H9 (cell line): Measurements from ENCODE around the gene UCP3. TPM values are rescaled to one million over a fixed set of nuclear protein-coding genes. Genes with fewer than 3 reads are reported as not detected.

ENCODE experiments used
- DNase-seq: peaks from one replicate; pipeline ENCODE4 v3.0.0-alpha.2; 2017
- H2AFZ ChIP-seq: one replicate; pipeline ENCODE4 v1.6.1; 2013; ENCODE audit warnings: mild to moderate bottlenecking, low read length, control low read depth, moderate library complexity
- H2AK5ac ChIP-seq: 2 replicates; pipeline ENCODE4 v1.6.1; 2013; ENCODE audit warnings: low read length, control low read depth, mixed read lengths; ENCODE audit not compliant: insufficient read length
- H2BK120ac ChIP-seq: one replicate; pipeline ENCODE4 v1.6.1; 2013; ENCODE audit warnings: low read depth, mild to moderate bottlenecking, low read length, control low read depth, inconsistent platforms; ENCODE audit not compliant: poor library complexity, severe bottlenecking
- H2BK12ac ChIP-seq: 2 replicates; pipeline ENCODE4 v1.6.1; 2013; ENCODE audit warnings: low read length, control low read depth, mixed read lengths, low read depth; ENCODE audit not compliant: insufficient read length
- H2BK15ac ChIP-seq: 2 replicates; pipeline ENCODE4 v1.6.1; 2013; ENCODE audit warnings: low read depth, low read length, control low read depth
- H2BK20ac ChIP-seq: one replicate; pipeline ENCODE4 v1.6.1; 2013; ENCODE audit warnings: low read depth, mild to moderate bottlenecking, low read length, control low read depth, inconsistent platforms; ENCODE audit not compliant: poor library complexity, severe bottlenecking
- H2BK5ac ChIP-seq: 2 replicates; pipeline ENCODE4 v1.6.1; 2013; ENCODE audit warnings: low read length, control low read depth, mixed read lengths; ENCODE audit not compliant: insufficient read length
- H3K14ac ChIP-seq: 2 replicates; pipeline ENCODE4 v1.6.1; 2013; ENCODE audit warnings: low read length, control low read depth; ENCODE audit not compliant: insufficient read depth
- H3K18ac ChIP-seq: 2 replicates; pipeline ENCODE4 v1.6.1; 2013; ENCODE audit warnings: low read depth, mild to moderate bottlenecking, mixed read lengths, low read length, control low read depth; ENCODE audit not compliant: insufficient read length
- H3K23ac ChIP-seq: 2 replicates; pipeline ENCODE4 v1.6.1; 2013; ENCODE audit warnings: low read length, control low read depth, mixed read lengths, low read depth; ENCODE audit not compliant: insufficient read length
- H3K23me2 ChIP-seq: 2 replicates; pipeline ENCODE4 v1.6.1; 2013; ENCODE audit warnings: low read depth, mild to moderate bottlenecking, mixed read lengths, low read length, control low read depth; ENCODE audit not compliant: insufficient read length, poor library complexity, severe bottlenecking
- H3K27ac ChIP-seq: 2 replicates; pipeline ENCODE4 v1.5.1; 2013; ENCODE audit warnings: low read length, control low read depth, mixed read lengths, low read depth; ENCODE audit not compliant: insufficient read length
- H3K27me3 ChIP-seq: 2 replicates; pipeline ENCODE4 v1.6.1; 2013; ENCODE audit warnings: low read length, control low read depth, inconsistent platforms; ENCODE audit not compliant: insufficient read depth
- H3K4ac ChIP-seq: 2 replicates; pipeline ENCODE4 v1.6.1; 2013; ENCODE audit warnings: low read depth, mild to moderate bottlenecking, control low read depth, inconsistent platforms, low read length, moderate library complexity
- H3K4me1 ChIP-seq: 2 replicates; pipeline ENCODE4 v1.6.1; 2013; ENCODE audit warnings: low read length, control low read depth, inconsistent platforms; ENCODE audit not compliant: insufficient read depth
- H3K4me2 ChIP-seq: 2 replicates; pipeline ENCODE4 v1.6.1; 2013; ENCODE audit warnings: low read length, control low read depth, mixed read lengths; ENCODE audit not compliant: insufficient read length, insufficient read depth
- H3K56ac ChIP-seq: 2 replicates; pipeline ENCODE4 v1.6.1; 2013; ENCODE audit warnings: low read depth, mild to moderate bottlenecking, mixed read lengths, low read length, control low read depth; ENCODE audit not compliant: insufficient read length
- H3K79me1 ChIP-seq: 2 replicates; pipeline ENCODE4 v1.6.1; 2013; ENCODE audit warnings: low read depth, mild to moderate bottlenecking, moderate library complexity, low read length, control low read depth, inconsistent platforms; ENCODE audit not compliant: insufficient read depth, poor library complexity, severe bottlenecking
- H3K79me2 ChIP-seq: 2 replicates; pipeline ENCODE4 v1.6.1; 2013; ENCODE audit warnings: low read length, control low read depth, inconsistent platforms; ENCODE audit not compliant: insufficient read depth
- H3K9ac ChIP-seq: 2 replicates; pipeline ENCODE4 v1.6.1; 2013; ENCODE audit warnings: low read length, control low read depth, mixed read lengths; ENCODE audit not compliant: insufficient read length; ENCODE audit errors: extremely low read depth
- H3K9me3 ChIP-seq: one replicate; pipeline ENCODE4 v1.6.1; 2013; ENCODE audit warnings: low read depth, low read length, inconsistent platforms; ENCODE audit not compliant: control insufficient read depth
- H3T11ph ChIP-seq: one replicate; pipeline ENCODE4 v1.6.1; 2013; ENCODE audit warnings: mild to moderate bottlenecking, low read length, control low read depth, inconsistent platforms
- H4K20me1 ChIP-seq: one replicate; pipeline ENCODE4 v1.6.1; 2013; ENCODE audit not compliant: control insufficient read depth, insufficient read length, insufficient read depth
- H4K5ac ChIP-seq: 2 replicates; pipeline ENCODE4 v1.6.1; 2013; ENCODE audit warnings: low read depth, mild to moderate bottlenecking, mixed read lengths, low read length, control low read depth; ENCODE audit not compliant: insufficient read length
- H4K8ac ChIP-seq: replicated peaks from 2 replicates; pipeline ENCODE4 v1.6.1; 2013; ENCODE audit warnings: low read length, control low read depth, mixed read lengths, low read depth; ENCODE audit not compliant: insufficient read length
- H4K91ac ChIP-seq: 2 replicates; pipeline ENCODE4 v1.6.1; 2013; ENCODE audit warnings: low read depth, mild to moderate bottlenecking, moderate library complexity, mixed read lengths, low read length, control low read depth; ENCODE audit not compliant: insufficient read length
- H3K27ac Mint-ChIP-seq, 3 experiments: 2 replicates in 2 of 3; 3 replicates in 1 of 3; pipeline ENCODE4 v1.8.0; 2020 to 2021; ENCODE audit warnings: mixed read lengths in 3 of 3, mild to moderate bottlenecking in 1 of 3, moderate library complexity in 1 of 3
- H3K27me3 Mint-ChIP-seq: 2 replicates; pipeline ENCODE4 v1.8.0; 2021; ENCODE audit warnings: low read depth, mild to moderate bottlenecking, moderate library complexity, mixed read lengths
- H3K36me3 Mint-ChIP-seq, 3 experiments: 2 replicates in 2 of 3; 3 replicates in 1 of 3; pipeline ENCODE4 v1.8.0; 2020 to 2021; ENCODE audit warnings: low read depth in 3 of 3, mixed read lengths in 3 of 3; ENCODE audit not compliant: insufficient read depth in 1 of 3
- H3K4me1 Mint-ChIP-seq, 2 experiments: 2 replicates each; pipeline ENCODE4 v1.8.0; 2020; ENCODE audit warnings: mixed read lengths in 2 of 2
- H3K4me3 Mint-ChIP-seq, 2 experiments: 2 replicates in 1 of 2; 3 replicates in 1 of 2; pipeline ENCODE4 v1.8.0; 2020 to 2021; ENCODE audit warnings: mild to moderate bottlenecking in 2 of 2, mixed read lengths in 2 of 2, moderate library complexity in 1 of 2
- H3K9me3 Mint-ChIP-seq, 2 experiments: 2 replicates in 1 of 2; 3 replicates in 1 of 2; pipeline ENCODE4 v1.8.0; 2020; ENCODE audit warnings: mild to moderate bottlenecking in 2 of 2, mixed read lengths in 2 of 2, moderate library complexity in 1 of 2
- CTCF ChIP-seq: fragments of 200-600 bp; sonication (generic); conservative IDR thresholded peaks from 3 replicates; pipeline ENCODE4 v1.8.0; 2021; ENCODE audit warnings: antibody characterized with exemption, mild to moderate bottlenecking
- total RNA-seq: library from RNA; stranded (reverse); gene quantifications from 2 replicates; pipeline ENCODE4 v1.2.1, GENCODE V29; 2021

The UCP3 gene
- total RNA-seq, 1 experiment from 2014 or later: 0.85 TPM

- no peaks in the 10 kb centered on the region for H4K20me1 ChIP-seq
- no peak overlapping the region for H3K56ac ChIP-seq
- H4K8ac ChIP-seq: no peak overlapping the region
- H2AK5ac ChIP-seq: no peak overlapping the region
- H3K9me3 ChIP-seq: no peaks in the 10 kb centered on the region
- peak overlapping the region in 1 of 3 experiments; percentile 20; a peak in 2 of 7 replicates for H3K27ac Mint-ChIP-seq
- no peaks in the 10 kb centered on the region for H3K79me1 ChIP-seq
- no peak overlapping the region for H3K27ac ChIP-seq
- H3K4me3 Mint-ChIP-seq: no peak overlapping the region
- no peak overlapping the region for H2BK20ac ChIP-seq
- no peak overlapping the region for H2BK12ac ChIP-seq
- DNase-seq: no peak
- H3K4me1 Mint-ChIP-seq: peaks cover 0 to 7% of the 10 kb centered on the region in 2 experiments; a peak in 2 of 4 replicates
- H2BK120ac ChIP-seq: no peak overlapping the region
- H2AFZ ChIP-seq: no peak overlapping the region
- no peak for TF ChIP-seq CTCF
- H3K14ac ChIP-seq: no peak overlapping the region; the same call in 1 of the 2 replicates
- no peak overlapping the region for H4K91ac ChIP-seq
- no peak overlapping the region for H2BK15ac ChIP-seq
- H3T11ph ChIP-seq: no peak overlapping the region
- H3K27me3 Mint-ChIP-seq: no peaks in the 10 kb centered on the region
- H3K23me2 ChIP-seq: no peaks in the 10 kb centered on the region
- no peaks in the 10 kb centered on the region for H3K27me3 ChIP-seq
- H3K18ac ChIP-seq: no peak overlapping the region
- no peak overlapping the region for H3K4me2 ChIP-seq
- no peaks in the 10 kb centered on the region for H3K4me1 ChIP-seq
- no peaks in the 10 kb centered on the region for H3K79me2 ChIP-seq
- no peak overlapping the region for H3K4ac ChIP-seq
- no peak overlapping the region for H3K23ac ChIP-seq
- no peak overlapping the region for H4K5ac ChIP-seq
- no peaks in the 10 kb centered on the region for H3K9me3 Mint-ChIP-seq
- H3K9ac ChIP-seq: no peak overlapping the region
- H2BK5ac ChIP-seq: no peak overlapping the region
- peaks cover 0 to 8% (median 7%) of the 10 kb centered on the region in 3 experiments; a peak in 5 of 7 replicates for H3K36me3 Mint-ChIP-seq
Observed at GRCh38 chr11:74023276-74023675, 14.4 kb upstream of the UCP3 start.
